Dendritic cell treated with granulocyte-macrophage colony-stimulating factor and Interleukin-4, amounts not matched to agents 40 ng/mL and 50 ng/mL, for 4 days (primary cell): Measurements from ENCODE around the gene TMPRSS11A.

ENCODE experiments used
- H3K27ac Mint-ChIP-seq: one replicate; pipeline ENCODE4 v1.8.0; 2022; ENCODE audit warnings: mild to moderate bottlenecking, mixed read lengths
- H3K27me3 Mint-ChIP-seq: one replicate; pipeline ENCODE4 v1.8.0; 2022; ENCODE audit warnings: mild to moderate bottlenecking, mixed read lengths
- H3K36me3 Mint-ChIP-seq: one replicate; pipeline ENCODE4 v1.8.0; 2022; ENCODE audit warnings: low read depth, mixed read lengths
- H3K4me1 Mint-ChIP-seq: one replicate; pipeline ENCODE4 v1.8.0; 2022; ENCODE audit warnings: low read depth, mixed read lengths
- H3K4me3 Mint-ChIP-seq: one replicate; pipeline ENCODE4 v1.8.0; 2022; ENCODE audit warnings: mild to moderate bottlenecking, moderate library complexity, mixed read lengths
- H3K9me3 Mint-ChIP-seq: one replicate; pipeline ENCODE4 v1.8.0; 2022; ENCODE audit warnings: mixed read lengths
- intact Hi-C: fragments of 100-400 bp; cut with micrococcal nuclease; formaldehyde crosslinking; loops from one replicate; pipeline ENCODE4 v1.15.0; 2022

Gene TMPRSS11A, protein sequence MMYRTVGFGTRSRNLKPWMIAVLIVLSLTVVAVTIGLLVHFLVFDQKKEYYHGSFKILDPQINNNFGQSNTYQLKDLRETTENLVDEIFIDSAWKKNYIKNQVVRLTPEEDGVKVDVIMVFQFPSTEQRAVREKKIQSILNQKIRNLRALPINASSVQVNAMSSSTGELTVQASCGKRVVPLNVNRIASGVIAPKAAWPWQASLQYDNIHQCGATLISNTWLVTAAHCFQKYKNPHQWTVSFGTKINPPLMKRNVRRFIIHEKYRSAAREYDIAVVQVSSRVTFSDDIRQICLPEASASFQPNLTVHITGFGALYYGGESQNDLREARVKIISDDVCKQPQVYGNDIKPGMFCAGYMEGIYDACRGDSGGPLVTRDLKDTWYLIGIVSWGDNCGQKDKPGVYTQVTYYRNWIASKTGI

DNA sequence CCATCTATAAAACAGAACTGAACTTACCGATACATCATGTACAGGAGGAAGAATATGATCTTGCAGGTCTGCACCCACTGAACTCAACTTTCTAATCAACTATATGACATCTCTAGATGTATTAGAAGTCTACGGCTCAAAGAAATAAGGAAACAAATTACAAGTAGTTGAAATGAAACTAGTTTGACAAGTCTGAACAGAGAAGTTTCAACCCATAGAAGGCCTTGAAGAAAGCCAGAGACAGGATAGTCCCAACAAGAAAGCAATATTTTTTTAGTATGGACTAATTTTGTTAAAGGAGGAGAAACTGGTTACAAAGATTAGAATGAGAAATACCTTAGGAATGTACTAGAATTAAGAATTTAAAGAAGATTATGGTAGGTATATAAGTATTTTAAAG, at the start of gene TMPRSS11A:
TMPRSS11A (minus strand) TSS at position 138 of the 400 bp plus-strand sequence; CDS start at position 38, 100 bp downstream.
- no peaks in the 10 kb centered on the region for H3K36me3 Mint-ChIP-seq
- no peaks in the 10 kb centered on the region for H3K4me1 Mint-ChIP-seq
- H3K27ac Mint-ChIP-seq = no peak within 1 kb of the TSS
- intact Hi-C loops = no loop called here
- H3K27me3 Mint-ChIP-seq = no peaks in the 10 kb centered on the region
- peaks cover 9% of the 10 kb centered on the region for H3K9me3 Mint-ChIP-seq
- H3K4me3 Mint-ChIP-seq = no peak within 1 kb of the TSS

DNA sequence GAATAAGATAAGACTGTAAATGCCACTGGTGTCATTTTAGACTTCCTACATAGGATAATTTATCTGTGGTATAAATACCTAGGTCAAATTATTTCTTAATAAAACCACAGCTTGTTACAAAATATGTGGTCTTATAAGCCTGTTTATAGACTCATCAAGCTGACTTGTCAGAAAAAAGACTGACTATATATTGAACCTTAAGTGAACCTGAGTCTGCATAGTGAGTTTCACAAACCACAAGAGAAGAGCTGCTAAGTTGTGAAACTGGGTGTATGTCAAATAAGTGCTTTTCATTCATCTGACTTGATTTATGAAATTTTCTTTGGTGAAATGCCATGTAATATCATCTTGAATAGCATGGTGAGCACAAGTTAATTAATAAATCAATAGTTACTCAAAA, 48.4 kb upstream of the TMPRSS11A start:
- H3K36me3 Mint-ChIP-seq = no peaks in the 10 kb centered on the region

DNA sequence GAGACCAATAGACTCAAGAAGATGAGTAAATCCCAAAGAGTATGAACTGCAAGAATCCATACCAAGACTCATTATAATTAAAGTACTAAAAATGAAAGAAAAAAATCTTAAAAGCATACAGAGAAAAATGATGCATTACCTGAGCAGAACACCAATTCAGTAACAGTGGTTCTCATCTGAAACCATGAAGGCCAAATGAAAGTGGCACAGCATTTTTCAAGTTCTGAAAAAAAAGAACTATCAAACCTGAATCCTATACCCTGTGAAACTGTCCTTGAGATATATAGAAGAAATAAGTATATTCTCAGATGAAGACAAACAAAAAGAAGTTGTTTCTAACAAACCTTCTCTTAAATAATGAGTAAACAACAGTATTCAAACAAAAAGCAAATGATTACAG, 39.6 kb upstream of the TMPRSS11A start:
- intact Hi-C loops = no loop called here

More for the DNA sequence above, 48.4 kb upstream of the TMPRSS11A start:
- H3K4me1 Mint-ChIP-seq = no peaks in the 10 kb centered on the region
- no peak overlapping the region for H3K27ac Mint-ChIP-seq
- no peak overlapping the region for H3K4me3 Mint-ChIP-seq
- H3K27me3 Mint-ChIP-seq = no peaks in the 10 kb centered on the region
- H3K9me3 Mint-ChIP-seq = no peaks in the 10 kb centered on the region
- intact Hi-C loops = no loop called here

DNA sequence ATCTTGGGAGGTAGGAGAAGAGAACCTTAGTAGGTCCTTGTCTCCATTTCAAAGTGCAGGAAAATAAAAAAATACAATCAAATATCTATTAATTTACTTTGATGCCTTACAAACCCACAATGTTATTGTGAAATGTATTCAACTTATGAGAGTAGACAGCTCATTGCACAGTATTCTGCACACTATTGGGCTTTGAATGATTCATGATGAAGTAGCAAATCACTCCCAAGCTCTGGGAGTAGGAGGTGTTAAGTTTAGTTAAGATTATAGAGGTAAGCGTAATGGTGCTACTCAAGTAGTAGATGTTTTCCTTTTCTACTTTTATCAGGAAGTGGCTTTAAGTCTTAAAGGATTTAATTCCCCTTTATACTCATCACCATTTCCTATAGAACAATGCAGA, 32.8 kb upstream of the TMPRSS11A start:
- H3K27ac Mint-ChIP-seq = no peak overlapping the region
- intact Hi-C loops = no loop called here
- H3K27me3 Mint-ChIP-seq = no peaks in the 10 kb centered on the region
- H3K4me3 Mint-ChIP-seq = no peak overlapping the region
- H3K4me1 Mint-ChIP-seq = no peaks in the 10 kb centered on the region
- H3K9me3 Mint-ChIP-seq = no peaks in the 10 kb centered on the region
- H3K36me3 Mint-ChIP-seq = no peaks in the 10 kb centered on the region

More for the DNA sequence above, 39.6 kb upstream of the TMPRSS11A start:
- Mint-ChIP-seq H3K9me3 (no peaks in the 10 kb centered on the region), H3K4me1 (no peaks in the 10 kb centered on the region), H3K27me3 (no peaks in the 10 kb centered on the region), H3K27ac (no peak overlapping the region), H3K4me3 (no peak overlapping the region), H3K36me3 (no peaks in the 10 kb centered on the region)

DNA sequence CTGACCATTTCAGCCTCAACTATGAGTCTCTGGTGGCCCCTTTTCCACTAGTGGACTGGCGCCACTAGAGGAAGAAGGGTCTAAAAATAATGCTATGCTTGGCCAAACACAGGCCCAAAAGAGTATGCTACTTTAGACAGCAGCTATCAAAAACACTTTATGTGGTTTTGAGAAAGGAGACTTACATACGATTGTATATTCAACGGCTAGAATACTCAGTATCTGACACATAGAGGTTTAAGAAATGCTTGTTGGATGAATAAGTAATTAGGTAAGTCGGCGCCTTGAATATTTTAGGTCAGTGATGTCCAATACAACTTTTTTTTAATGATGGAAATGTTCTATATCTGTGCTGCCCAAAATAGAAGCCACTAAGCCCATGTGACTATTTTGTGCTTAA, 25.7 kb upstream of the TMPRSS11A start:
- H3K27ac Mint-ChIP-seq = no peak overlapping the region
- H3K4me3 Mint-ChIP-seq = no peak overlapping the region
- no peaks in the 10 kb centered on the region for H3K9me3 Mint-ChIP-seq
- no peaks in the 10 kb centered on the region for H3K4me1 Mint-ChIP-seq
- intact Hi-C loops = loop anchor here (5.0 kb wide), 1 partner anchor 188 kb away; no protein-coding TSS in a partner anchor
- no peaks in the 10 kb centered on the region for H3K36me3 Mint-ChIP-seq
- H3K27me3 Mint-ChIP-seq = no peaks in the 10 kb centered on the region

DNA sequence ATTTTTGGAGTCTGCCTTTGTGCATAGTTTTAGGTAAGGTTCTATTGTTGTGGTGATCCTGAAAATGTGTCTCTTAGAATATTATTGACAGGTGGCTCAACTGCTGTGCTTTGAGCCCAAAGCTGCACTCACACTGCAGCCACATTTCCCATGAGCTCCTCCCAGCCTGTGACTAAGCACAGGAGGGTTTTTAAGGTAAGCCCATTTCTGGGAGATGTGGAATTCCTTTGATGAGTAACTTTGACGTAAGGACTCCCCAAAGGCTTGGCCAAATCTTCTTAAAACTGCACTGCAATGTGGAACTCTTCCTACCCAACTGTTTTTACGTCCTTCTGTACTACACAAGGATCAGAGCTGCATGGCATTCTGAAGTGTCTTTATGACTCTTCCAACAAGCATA, 20.0 kb upstream of the TMPRSS11A start:
- Mint-ChIP-seq H3K27ac (no peak overlapping the region), H3K4me1 (no peaks in the 10 kb centered on the region), H3K9me3 (peaks cover 27% of the 10 kb centered on the region), H3K36me3 (no peaks in the 10 kb centered on the region), H3K4me3 (no peak overlapping the region), H3K27me3 (no peaks in the 10 kb centered on the region)
- intact Hi-C loops = no loop called here

DNA sequence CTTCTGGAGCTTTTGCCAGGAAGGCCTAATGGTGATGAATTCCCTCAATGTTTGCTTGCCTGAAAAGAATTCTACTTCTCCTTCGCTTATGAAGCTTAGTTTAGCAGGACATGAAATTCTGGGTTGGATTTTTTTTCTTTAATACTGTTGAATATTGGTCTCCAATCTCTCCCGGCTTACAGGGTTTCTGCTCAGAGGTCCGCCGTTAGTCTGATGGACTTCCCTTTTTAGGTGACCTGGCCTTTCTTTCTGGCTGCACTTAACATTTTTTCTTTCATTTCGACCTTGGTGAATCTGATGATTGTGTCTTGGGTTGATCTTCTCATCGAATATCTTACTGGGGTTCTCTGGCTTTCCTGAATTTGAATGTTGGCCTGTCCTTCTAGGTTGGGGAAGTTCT, 17.2 kb upstream of the TMPRSS11A start:
- Mint-ChIP-seq H3K27ac (no peak overlapping the region), H3K27me3 (no peaks in the 10 kb centered on the region), H3K4me3 (no peak overlapping the region), H3K4me1 (no peaks in the 10 kb centered on the region), H3K36me3 (no peaks in the 10 kb centered on the region), H3K9me3 (peaks cover 27% of the 10 kb centered on the region)
- intact Hi-C loops = no loop called here

DNA sequence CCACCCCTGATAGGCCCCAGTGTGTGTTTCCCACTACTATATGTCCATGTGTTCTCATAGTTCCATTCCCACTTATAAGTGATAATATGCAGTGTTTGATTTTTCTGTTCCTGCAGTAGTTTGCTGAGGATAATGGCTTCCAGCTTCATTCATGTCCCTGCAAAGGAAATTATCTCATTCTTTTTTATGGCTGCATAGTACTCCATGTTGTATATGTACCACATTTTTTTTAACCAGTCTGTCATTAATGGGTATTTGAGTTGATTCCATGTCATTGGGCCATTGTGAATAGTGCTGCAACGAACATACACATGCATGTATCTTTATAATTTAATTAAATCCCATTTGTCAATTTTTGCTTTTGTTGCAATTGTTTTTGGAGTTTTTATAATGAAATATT, 10.3 kb upstream of the TMPRSS11A start:
- H3K4me3 Mint-ChIP-seq = no peak overlapping the region
- H3K27ac Mint-ChIP-seq = no peak overlapping the region
- H3K4me1 Mint-ChIP-seq = no peaks in the 10 kb centered on the region
- intact Hi-C loops = no loop called here
- H3K36me3 Mint-ChIP-seq = no peaks in the 10 kb centered on the region
- H3K27me3 Mint-ChIP-seq = no peaks in the 10 kb centered on the region
- H3K9me3 Mint-ChIP-seq = peaks cover 12% of the 10 kb centered on the region

DNA sequence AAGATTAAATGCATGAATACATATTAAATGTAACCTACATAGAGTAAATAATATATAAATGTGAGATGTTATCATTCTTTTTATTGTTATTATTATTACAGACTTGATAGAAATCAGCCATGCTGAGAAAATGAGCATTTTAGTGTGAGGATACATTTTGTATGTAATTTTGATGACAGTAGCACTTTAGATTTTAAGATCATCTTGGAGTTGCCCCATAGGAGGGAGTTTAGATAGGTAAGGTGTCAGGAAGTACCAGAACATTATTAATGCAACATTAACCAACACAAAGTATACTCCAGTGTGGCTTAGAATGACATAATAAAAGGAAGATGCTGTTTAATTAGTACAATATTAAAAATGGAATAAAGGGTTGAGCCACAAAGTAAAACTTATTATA, 8.4 kb downstream of the TMPRSS11A start:
- Mint-ChIP-seq H3K4me1 (no peaks in the 10 kb centered on the region), H3K9me3 (peaks cover 9% of the 10 kb centered on the region), H3K27me3 (no peaks in the 10 kb centered on the region), H3K36me3 (no peaks in the 10 kb centered on the region), H3K4me3 (no peak overlapping the region), H3K27ac (no peak overlapping the region)
- intact Hi-C loops = no loop called here

DNA sequence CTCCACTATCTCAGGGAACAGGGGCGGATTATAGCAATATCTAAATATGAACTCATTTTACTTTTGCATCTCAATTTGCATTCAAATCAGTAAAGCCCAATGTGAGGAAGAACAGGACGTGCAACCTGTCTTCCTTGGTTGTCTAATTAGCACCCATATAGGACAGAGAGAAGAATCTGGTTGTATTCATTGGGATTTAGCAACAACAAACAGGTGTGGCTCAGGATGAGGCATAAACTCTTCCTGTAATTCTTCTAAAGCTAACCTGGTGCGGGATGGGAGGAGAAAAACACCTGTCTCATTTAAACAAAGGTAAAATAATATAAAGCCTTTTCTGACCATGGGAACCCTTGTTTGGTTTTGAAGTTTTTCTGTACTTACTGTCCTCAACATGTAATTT, 22.2 kb downstream of the TMPRSS11A start:
- no peaks in the 10 kb centered on the region for H3K36me3 Mint-ChIP-seq
- intact Hi-C loops = no loop called here
- H3K4me3 Mint-ChIP-seq = no peak overlapping the region
- no peaks in the 10 kb centered on the region for H3K9me3 Mint-ChIP-seq
- no peak overlapping the region for H3K27ac Mint-ChIP-seq
- H3K4me1 Mint-ChIP-seq = no peaks in the 10 kb centered on the region
- no peaks in the 10 kb centered on the region for H3K27me3 Mint-ChIP-seq

DNA sequence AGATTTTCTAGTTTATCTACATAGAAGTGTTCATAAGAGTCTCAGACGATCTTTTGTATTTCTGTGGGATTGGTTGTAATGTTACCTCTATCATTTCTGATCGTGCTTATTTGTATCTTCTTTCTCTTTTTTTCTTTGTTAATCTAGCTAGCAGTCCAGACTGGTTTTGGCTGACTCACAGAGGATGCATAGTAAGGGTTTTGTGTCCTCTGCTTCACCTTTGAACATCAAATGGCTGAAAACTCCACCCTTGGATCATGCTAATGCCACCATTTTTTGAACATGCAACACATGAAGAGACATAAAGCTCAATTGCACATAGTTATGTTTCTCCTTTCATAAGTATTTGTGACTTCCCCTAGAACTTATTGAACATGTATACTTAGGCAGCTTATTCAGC, 22.8 kb downstream of the TMPRSS11A start:
- Mint-ChIP-seq H3K4me1 (no peaks in the 10 kb centered on the region), H3K27me3 (no peaks in the 10 kb centered on the region), H3K9me3 (no peaks in the 10 kb centered on the region), H3K4me3 (no peak overlapping the region), H3K36me3 (no peaks in the 10 kb centered on the region), H3K27ac (no peak overlapping the region)
- intact Hi-C loops = no loop called here

DNA sequence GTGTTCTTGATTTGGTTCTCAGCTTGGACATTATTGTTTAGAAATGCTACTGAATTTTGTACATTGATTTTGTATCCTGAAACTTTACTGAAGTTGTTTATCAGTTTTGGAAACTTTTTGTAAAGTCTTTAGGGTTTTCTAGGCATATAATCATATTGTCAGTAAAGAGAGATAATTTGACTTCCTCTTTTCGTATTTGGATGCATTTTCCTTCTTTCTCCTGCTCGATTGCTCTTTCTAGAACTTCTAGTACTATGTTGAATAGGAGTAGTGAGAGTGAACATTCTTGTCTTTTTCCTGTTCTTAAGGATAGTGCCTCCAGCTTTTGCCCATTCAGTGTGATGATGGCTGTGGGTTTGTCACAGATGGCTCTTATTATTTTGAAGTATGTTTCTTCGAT, 24.1 kb downstream of the TMPRSS11A start:
- H3K4me1 Mint-ChIP-seq = no peaks in the 10 kb centered on the region
- H3K27me3 Mint-ChIP-seq = no peaks in the 10 kb centered on the region
- H3K36me3 Mint-ChIP-seq = no peaks in the 10 kb centered on the region
- H3K27ac Mint-ChIP-seq = no peak overlapping the region
- H3K4me3 Mint-ChIP-seq = no peak overlapping the region
- H3K9me3 Mint-ChIP-seq = no peaks in the 10 kb centered on the region
- intact Hi-C loops = no loop called here

DNA sequence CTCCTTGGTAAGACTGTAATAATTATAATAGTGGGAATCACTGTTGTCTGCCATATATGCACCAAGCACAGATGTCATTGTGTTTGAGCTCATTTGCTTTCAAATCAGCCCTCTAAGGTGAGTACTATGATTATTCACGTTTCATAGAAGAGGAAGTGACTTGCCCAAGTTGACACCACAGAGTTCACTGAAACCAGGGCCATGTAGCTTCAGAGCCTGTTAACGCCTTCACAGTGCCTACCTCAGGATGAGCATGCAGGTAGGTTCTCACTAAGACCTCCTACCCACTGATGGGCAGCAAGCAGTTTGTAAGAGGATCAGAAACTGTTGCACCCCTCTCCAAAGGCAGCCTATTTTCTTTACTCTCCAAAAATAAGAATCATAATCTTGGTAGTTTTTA, 27.4 kb downstream of the TMPRSS11A start:
- no peaks in the 10 kb centered on the region for H3K36me3 Mint-ChIP-seq
- intact Hi-C loops = no loop called here
- no peak overlapping the region for H3K27ac Mint-ChIP-seq
- H3K9me3 Mint-ChIP-seq = no peaks in the 10 kb centered on the region
- H3K27me3 Mint-ChIP-seq = no peaks in the 10 kb centered on the region
- no peaks in the 10 kb centered on the region for H3K4me1 Mint-ChIP-seq
- H3K4me3 Mint-ChIP-seq = no peak overlapping the region

DNA sequence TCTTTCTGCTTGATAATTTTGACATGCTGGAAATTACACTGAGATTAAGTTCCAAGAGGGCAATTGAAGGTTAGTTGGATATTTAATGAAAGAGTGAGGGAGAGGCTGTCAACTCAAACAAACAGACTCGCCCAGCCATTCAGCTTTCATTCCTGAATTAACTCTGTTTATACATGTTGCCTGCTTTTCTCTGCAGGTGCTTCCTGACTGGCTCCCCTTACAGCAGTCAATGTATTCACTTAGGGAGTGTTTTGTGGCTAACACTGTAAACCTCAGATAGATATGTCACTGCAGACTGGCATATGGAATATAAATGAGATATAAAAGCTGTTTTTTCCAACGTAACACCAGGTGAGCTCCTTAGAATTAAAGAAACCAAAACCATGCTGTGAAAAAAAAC, 28.7 kb downstream of the TMPRSS11A start:
- intact Hi-C loops = no loop called here
- Mint-ChIP-seq H3K4me1 (no peaks in the 10 kb centered on the region), H3K27me3 (no peaks in the 10 kb centered on the region), H3K9me3 (no peaks in the 10 kb centered on the region), H3K4me3 (no peak overlapping the region), H3K27ac (no peak overlapping the region), H3K36me3 (no peaks in the 10 kb centered on the region)

DNA sequence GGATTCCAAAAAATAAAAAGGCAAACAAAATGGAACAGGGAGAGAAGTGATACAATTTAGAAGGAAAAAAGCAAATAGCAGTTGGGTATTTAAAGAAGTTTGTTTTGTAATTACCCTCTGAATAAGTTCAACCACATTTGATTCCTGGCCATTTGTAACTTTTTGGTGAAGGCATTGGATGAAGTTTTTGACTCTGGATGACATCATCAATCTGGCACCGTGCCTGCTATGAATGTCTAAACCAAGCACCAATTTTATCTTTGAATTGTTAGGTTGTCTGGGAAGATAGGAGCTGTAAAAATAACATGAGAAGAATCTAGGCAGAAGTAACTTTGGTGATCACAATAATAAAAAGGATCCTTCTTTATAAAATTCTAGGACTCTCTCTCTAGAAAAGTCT, 29.5 kb downstream of the TMPRSS11A start:
- H3K9me3 Mint-ChIP-seq = no peaks in the 10 kb centered on the region
- no peaks in the 10 kb centered on the region for H3K27me3 Mint-ChIP-seq
- intact Hi-C loops = no loop called here
- peaks cover 1% of the 10 kb centered on the region for H3K4me1 Mint-ChIP-seq
- no peak overlapping the region for H3K4me3 Mint-ChIP-seq
- H3K36me3 Mint-ChIP-seq = no peaks in the 10 kb centered on the region
- no peak overlapping the region for H3K27ac Mint-ChIP-seq
